Skeletal muscle satellite cell (primary cell): Measurements from ENCODE around the gene PABPC3.

Experiments
- H3K27me3 ChIP-seq: 2 replicates; pipeline ENCODE4 v1.7.0; 2013; ENCODE audit warnings: low read length; ENCODE audit not compliant: control insufficient read depth, insufficient read depth
- H3K36me3 ChIP-seq: 2 replicates; pipeline ENCODE4 v1.7.0; 2013; ENCODE audit warnings: mild to moderate bottlenecking, control low read depth, low read length; ENCODE audit not compliant: insufficient read depth
- H3K4me1 ChIP-seq: 2 replicates; pipeline ENCODE4 v1.7.0; 2013; ENCODE audit warnings: low read length; ENCODE audit not compliant: control insufficient read depth, insufficient read depth
- H3K4me2 ChIP-seq: 2 replicates; pipeline ENCODE4 v1.7.0; 2013; ENCODE audit warnings: mild to moderate bottlenecking, low read length
- H3K4me3 ChIP-seq: 2 replicates; pipeline ENCODE4 v1.7.0; 2013; ENCODE audit warnings: low read length
- H3K9ac ChIP-seq: 2 replicates; pipeline ENCODE4 v1.7.0; 2013; ENCODE audit warnings: mild to moderate bottlenecking, low read depth, low read length, moderate library complexity
- H3K9me3 ChIP-seq: replicated peaks from 2 replicates; pipeline ENCODE4 v1.7.0; 2013; ENCODE audit warnings: mild to moderate bottlenecking, control low read depth, low read length

PABPC3 gene

DNA sequence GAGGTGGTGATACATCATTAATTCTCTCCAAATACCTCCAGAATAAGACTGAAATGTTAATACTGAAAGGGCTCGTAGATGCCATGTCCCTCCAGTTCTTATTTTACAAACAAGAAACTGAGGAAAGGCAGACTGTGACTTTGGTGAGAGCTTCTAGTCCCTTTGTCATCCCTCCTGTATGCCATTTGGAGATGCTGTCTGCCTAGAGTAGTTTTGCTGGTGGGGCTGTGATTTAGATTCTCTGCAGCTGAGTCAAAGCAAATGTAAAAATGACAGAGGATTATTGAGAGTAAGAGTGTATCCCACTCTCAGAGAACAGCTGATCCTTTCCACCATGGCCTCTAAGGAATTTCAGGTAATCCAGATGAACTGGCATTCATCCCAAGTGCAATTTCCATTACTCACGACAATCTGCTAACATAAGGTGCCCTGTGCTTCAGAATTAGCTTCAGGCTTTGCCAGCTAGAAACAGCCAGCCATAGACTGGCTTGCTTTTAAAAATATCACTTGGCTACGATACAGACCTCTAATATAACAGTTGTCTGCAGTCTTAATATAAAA, 16.8 kb downstream of the PABPC3 start:
- Histone ChIP-seq H3K4me2 (no peak overlapping the region), H3K9ac (no peak overlapping the region), H3K9me3 (no peaks in the 10 kb centered on the region), H3K4me3 (no peak overlapping the region), H3K36me3 (no peaks in the 10 kb centered on the region), H3K4me1 (no peaks in the 10 kb centered on the region), H3K27me3 (peaks cover 37% of the 10 kb centered on the region)

DNA sequence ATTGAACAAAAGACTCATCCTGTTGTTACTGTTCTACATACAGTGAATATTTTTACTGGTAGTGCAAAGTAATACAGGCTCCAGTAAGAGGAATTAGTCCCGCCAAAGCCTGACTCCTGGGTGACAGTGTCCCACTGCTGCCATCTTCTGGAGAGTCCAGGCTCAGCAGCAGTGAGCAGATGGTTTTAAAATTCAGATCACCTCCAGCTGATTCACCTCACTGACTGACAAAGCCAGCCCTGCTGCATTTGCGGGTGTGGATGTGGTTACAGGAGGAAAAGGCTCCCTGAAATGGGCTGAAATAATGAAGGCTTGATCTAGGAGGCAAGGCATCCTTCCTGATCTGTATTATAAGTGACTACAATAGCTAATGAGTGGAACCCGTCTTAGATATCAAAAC, 18.3 kb downstream of the PABPC3 start:
- Histone ChIP-seq H3K9ac (no peak overlapping the region), H3K9me3 (no peaks in the 10 kb centered on the region), H3K4me1 (no peaks in the 10 kb centered on the region), H3K36me3 (no peaks in the 10 kb centered on the region), H3K27me3 (peaks cover 47% of the 10 kb centered on the region), H3K4me3 (no peak overlapping the region), H3K4me2 (no peak overlapping the region)

DNA sequence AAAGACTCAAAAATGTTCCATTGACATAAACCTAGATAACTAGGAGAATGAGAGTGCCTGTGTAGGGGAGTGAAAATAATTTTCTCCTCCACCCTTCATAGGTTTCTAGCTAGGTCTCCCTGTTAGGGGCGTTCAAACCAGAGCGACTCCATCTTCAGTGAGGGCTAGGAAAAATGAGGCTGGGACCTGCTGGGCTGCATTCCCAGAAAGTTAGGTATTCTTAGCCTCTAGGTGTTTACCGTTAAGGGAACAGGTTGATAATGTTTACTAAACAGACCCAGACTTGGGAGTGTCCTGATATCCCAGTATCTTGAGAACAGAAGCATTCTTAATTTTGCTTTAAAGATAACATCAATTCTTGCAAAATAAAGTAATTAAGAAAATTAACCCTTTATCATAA, 20.1 kb downstream of the PABPC3 start:
- H3K36me3 ChIP-seq, result no peaks in the 10 kb centered on the region
- H3K4me3 ChIP-seq, result no peak overlapping the region
- H3K9ac ChIP-seq, result no peak overlapping the region
- no peaks in the 10 kb centered on the region for H3K4me1 ChIP-seq
- no peaks in the 10 kb centered on the region for H3K9me3 ChIP-seq
- no peak overlapping the region for H3K4me2 ChIP-seq
- peaks cover 53% of the 10 kb centered on the region for H3K27me3 ChIP-seq

DNA sequence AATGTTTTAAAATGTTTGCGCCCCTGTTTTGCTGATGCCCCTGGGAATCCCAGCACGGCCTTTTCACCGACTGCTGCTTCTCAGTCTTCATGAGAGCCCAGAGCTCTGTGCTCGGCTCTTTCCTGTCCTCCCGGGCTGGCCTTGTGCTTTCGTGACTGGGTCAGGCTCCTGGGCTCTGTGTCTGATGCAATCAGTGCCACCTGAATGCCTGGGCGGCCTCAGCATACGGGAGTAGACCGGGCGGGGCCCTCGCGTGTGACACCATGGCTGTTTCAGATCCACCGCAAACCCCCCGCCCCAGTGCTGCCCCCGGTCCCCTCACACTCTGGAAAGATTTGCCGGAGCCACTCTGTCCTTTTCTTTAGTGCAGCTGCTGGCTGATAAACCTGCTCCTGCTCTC, 21.4 kb downstream of the PABPC3 start:
- Histone ChIP-seq H3K4me3 (no peak overlapping the region), H3K9ac (no peak overlapping the region), H3K4me2 (no peak overlapping the region), H3K9me3 (no peaks in the 10 kb centered on the region), H3K27me3 (peaks cover 60% of the 10 kb centered on the region), H3K36me3 (no peaks in the 10 kb centered on the region), H3K4me1 (no peaks in the 10 kb centered on the region)

DNA sequence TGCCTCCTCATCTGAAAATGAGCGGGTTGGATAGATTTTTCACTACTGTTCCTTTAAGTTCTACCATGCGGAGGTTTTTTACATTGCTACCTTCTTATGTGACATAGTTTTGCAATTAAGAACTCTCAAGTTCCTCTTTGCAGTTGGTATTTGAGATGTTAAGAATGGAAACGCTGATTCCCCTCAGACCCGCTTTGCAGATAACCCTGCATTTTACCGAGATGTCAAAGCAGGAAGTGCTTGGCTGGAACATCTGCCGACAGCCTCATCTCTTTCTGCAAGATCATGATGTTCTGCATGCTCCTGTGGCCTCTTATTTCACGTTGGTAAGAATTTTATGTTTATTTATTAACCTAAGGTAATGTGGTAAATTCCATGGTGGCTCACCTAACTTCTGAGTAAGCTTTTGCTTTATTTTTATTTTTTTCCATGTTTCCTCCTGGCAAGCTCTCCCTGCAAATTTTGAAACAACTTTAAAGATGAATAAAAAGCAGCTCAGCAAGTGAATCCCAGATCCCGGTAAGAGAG, 22.5 kb downstream of the PABPC3 start:
- Histone ChIP-seq H3K36me3 (no peaks in the 10 kb centered on the region), H3K9me3 (no peaks in the 10 kb centered on the region), H3K27me3 (peaks cover 53% of the 10 kb centered on the region), H3K9ac (no peak overlapping the region), H3K4me1 (no peaks in the 10 kb centered on the region), H3K4me3 (no peak overlapping the region), H3K4me2 (no peak overlapping the region)

DNA sequence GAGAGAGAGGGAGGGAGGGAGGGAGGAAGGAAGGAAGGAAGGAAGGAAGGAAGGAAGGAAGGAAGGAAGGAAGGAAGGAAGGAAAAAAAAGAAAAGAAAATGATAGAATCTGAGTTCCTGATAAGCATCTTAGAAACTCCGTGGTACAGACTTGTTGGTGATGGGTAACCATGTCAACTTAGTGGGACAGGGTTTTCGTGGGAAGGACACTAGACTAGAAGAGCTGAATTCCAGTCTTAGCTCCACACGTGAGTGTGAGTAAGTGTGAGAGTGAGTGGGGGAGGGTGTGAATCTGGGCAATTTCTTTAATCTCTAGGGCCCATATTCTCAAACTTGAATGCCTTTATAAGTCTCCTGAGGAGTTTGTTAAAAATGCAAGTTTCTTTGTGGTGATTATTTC, 35.0 kb downstream of the PABPC3 start:
- no peaks in the 10 kb centered on the region for H3K9me3 ChIP-seq
- H3K27me3 ChIP-seq, result peaks cover 3% of the 10 kb centered on the region
- no peak overlapping the region for H3K4me2 ChIP-seq
- no peaks in the 10 kb centered on the region for H3K36me3 ChIP-seq
- no peak overlapping the region for H3K4me3 ChIP-seq
- no peak overlapping the region for H3K9ac ChIP-seq
- H3K4me1 ChIP-seq, result no peaks in the 10 kb centered on the region

DNA sequence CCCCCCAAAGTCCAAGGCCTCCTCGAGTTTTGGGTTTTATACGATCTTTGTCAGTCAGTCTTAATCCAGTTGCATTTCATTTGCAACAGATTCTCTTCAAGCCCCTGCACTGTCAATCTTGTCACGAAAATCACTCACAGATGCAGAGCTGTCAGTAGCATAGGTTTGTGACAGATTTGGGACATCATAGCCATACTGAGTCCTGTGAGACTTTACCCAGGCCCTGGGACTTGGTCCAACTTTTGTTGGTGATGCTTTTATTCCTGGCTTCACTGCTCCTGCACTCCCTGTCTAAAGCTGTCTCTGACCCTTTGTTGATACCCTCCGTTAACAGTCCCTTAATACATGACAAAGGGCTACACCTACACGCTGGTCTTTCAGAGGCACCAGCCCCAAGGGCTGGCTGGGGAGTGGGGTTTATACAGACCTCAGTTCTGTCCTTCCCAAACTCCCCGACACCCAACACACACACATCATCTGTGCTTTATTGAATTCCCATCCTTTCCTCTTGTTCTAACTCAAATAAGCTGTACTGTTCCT, 36.0 kb downstream of the PABPC3 start:
- no peak overlapping the region for H3K4me2 ChIP-seq
- H3K9me3 ChIP-seq, result no peaks in the 10 kb centered on the region
- peaks cover 12% of the 10 kb centered on the region for H3K27me3 ChIP-seq
- no peak overlapping the region for H3K9ac ChIP-seq
- no peaks in the 10 kb centered on the region for H3K36me3 ChIP-seq
- no peak overlapping the region for H3K4me3 ChIP-seq
- H3K4me1 ChIP-seq, result no peaks in the 10 kb centered on the region

DNA sequence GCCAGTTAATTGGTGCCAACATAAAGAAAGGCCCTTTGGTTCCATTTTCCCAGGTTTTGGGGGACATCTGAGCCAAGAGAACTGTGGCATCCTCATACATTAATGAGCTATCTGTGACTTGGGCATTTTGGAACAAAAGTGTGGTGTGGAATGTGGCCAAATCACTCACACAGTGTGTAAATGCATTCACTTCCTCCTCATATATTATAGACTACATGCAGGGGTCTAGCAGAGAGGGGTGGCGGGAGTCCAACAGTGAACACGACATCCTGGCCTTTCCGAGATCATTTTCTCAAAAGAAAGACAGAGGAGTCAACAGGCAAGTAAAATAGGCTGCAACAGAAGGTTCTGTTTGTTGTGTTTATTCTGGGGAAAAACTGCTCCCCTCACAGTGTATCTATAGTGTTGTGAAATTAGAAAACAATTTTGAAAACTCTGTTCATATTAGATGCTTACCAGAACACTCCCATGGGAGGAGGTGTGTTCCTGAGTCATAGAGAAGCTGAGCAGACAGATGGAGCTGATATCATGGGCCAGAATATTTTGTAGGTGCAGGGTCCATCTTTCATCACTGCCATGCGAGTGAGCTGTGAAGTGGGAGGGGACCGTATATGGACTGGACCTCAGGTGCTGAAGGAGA, 36.9 kb downstream of the PABPC3 start:
- no peaks in the 10 kb centered on the region for H3K4me1 ChIP-seq
- peaks cover 20% of the 10 kb centered on the region for H3K27me3 ChIP-seq
- no peak overlapping the region for H3K9ac ChIP-seq
- H3K4me2 ChIP-seq, result no peak overlapping the region
- H3K36me3 ChIP-seq, result no peaks in the 10 kb centered on the region
- H3K9me3 ChIP-seq, result no peaks in the 10 kb centered on the region
- no peak overlapping the region for H3K4me3 ChIP-seq

DNA sequence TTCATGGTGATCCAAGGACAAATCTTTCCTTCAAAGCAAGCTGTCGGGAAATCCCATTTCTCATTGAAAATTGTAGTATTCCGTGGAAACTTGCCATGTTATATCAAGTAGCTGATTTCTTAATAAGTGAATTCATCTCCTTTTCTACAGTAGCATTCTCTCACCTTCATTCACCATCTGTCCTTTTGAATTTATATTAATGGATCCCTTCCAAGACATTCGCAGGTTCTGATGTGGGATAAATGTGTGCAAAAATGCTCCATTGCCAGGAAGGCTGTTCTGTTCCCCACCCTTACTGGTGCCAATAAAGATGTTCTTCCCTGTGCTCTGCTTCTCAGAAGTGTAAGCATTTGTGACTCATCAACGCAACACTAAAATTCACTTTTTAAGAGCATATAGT, 40.0 kb downstream of the PABPC3 start:
- Histone ChIP-seq H3K36me3 (no peaks in the 10 kb centered on the region), H3K27me3 (peaks cover 19% of the 10 kb centered on the region), H3K4me3 (no peak overlapping the region), H3K4me1 (no peaks in the 10 kb centered on the region), H3K9me3 (no peaks in the 10 kb centered on the region), H3K9ac (no peak overlapping the region), H3K4me2 (no peak overlapping the region)

DNA sequence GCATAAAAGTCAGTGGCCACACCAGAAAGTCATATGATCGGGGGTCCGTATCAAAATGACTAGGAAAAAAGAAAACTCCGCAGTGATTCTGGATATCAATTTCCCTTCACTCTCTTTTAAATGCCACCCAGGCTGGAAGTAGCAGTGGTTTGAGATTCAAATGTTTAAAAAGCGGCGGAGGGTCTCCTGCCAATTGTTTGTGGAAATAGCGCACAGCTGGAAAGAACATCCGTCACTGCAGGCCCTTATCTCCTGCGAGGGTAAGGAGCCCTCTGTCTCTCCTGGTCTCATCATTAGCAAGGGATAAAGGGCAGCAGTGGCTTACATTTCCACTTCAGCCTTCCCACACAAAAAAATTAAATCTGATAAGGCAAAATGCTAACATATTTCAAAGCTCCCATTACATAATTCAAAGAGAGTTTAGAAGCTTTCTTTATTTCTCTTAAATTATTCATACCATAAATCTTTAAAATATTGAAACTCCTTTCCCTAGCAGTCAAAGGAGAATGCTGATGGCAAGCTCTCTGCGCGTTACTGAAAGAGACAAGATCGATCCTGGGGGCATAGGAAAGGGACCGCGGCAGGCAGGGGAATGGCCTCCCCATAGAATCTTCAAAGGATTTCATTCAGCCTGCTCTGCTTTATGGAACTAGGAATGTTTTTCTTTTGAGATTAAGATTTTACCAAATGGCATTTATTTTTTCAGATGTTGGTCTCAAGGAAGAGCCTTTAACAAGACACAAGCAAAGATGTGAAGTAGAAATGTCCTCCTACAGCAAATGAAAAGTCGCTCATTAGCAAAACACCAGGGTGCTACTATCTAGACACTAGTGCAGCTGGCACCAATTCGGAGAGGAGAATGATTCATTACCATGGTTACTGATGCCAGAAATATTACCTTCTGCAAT, 41.2 kb downstream of the PABPC3 start:
- Histone ChIP-seq H3K4me2 (no peak overlapping the region), H3K9ac (no peak overlapping the region), H3K4me1 (no peaks in the 10 kb centered on the region), H3K36me3 (no peaks in the 10 kb centered on the region), H3K4me3 (no peak overlapping the region), H3K9me3 (no peaks in the 10 kb centered on the region), H3K27me3 (peaks cover 19% of the 10 kb centered on the region)

DNA sequence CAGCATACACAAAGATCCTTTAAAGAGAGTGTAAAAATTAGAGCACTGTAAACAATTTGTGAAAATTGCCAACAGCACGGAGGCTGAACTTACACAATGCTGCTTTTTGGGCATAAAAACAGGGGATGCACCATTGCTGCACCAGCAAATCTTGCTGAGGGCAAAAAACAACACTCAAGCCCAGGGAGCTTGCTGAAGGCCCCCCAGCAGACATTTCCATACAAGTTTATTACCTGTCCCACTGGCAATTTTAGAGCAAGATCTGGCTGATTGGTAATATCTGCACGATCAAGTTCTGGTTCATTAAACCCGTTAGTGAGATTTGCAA, 41.8 kb downstream of the PABPC3 start:
- peaks cover 19% of the 10 kb centered on the region for H3K27me3 ChIP-seq
- no peak overlapping the region for H3K4me3 ChIP-seq
- no peak overlapping the region for H3K9ac ChIP-seq
- H3K36me3 ChIP-seq, result no peaks in the 10 kb centered on the region
- no peak overlapping the region for H3K4me2 ChIP-seq
- no peaks in the 10 kb centered on the region for H3K4me1 ChIP-seq
- H3K9me3 ChIP-seq, result no peaks in the 10 kb centered on the region
